ENCODE measurements around the gene NAV3.

Gene NAV3, protein sequence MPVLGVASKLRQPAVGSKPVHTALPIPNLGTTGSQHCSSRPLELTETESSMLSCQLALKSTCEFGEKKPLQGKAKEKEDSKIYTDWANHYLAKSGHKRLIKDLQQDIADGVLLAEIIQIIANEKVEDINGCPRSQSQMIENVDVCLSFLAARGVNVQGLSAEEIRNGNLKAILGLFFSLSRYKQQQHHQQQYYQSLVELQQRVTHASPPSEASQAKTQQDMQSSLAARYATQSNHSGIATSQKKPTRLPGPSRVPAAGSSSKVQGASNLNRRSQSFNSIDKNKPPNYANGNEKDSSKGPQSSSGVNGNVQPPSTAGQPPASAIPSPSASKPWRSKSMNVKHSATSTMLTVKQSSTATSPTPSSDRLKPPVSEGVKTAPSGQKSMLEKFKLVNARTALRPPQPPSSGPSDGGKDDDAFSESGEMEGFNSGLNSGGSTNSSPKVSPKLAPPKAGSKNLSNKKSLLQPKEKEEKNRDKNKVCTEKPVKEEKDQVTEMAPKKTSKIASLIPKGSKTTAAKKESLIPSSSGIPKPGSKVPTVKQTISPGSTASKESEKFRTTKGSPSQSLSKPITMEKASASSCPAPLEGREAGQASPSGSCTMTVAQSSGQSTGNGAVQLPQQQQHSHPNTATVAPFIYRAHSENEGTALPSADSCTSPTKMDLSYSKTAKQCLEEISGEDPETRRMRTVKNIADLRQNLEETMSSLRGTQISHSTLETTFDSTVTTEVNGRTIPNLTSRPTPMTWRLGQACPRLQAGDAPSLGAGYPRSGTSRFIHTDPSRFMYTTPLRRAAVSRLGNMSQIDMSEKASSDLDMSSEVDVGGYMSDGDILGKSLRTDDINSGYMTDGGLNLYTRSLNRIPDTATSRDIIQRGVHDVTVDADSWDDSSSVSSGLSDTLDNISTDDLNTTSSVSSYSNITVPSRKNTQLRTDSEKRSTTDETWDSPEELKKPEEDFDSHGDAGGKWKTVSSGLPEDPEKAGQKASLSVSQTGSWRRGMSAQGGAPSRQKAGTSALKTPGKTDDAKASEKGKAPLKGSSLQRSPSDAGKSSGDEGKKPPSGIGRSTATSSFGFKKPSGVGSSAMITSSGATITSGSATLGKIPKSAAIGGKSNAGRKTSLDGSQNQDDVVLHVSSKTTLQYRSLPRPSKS (N-terminal part only)

DNA sequence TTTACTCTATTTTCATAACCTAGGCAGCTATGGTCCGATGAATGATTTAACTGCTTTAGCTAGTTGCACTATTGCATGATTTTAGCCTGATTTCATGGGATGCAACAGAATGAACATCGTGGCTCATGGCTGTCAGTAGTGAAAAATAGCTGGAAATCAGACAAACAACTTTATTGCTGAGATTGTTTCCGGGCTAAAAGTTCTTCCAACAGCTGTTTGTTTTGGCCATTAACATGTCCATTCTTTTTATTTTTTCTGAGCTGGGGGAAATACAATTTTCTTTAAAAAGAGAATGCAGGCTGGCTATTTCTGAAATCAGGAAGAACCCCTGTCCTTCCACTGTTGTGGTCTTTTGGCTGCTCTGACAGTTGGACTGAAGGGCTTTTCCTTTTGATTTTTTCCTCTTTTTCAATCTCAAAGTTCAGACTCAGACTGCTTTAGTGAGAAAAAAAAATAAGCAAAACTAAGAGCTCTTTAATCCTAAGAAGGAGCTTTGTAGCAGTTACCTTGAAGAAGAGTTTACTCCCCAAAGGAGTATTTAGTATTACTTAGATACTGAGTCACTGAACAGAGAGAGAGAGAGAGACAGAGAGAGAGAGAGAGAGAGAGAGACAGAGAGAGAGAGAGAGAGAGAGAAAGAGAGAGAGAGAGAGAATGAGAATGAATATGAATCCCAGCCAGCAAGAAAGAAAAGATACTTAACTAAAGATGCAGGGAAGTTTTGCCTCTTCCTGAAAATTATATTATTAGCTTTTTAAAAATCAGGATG, at the start of gene NAV3:
Gene NAV3, plus strand, starts transcription at position 312 of the 769 bp plus-strand sequence. CDS start 568 bp downstream, outside the sequence.
- Histone ChIP-seq H3K36me3 (ENCODE audit: control insufficient read depth, low read length) (no peaks in the 10 kb centered on the region), H3K4me3 (ENCODE audit: low read length) (peak within 1 kb of the TSS; percentile 45), H3K27me3 (ENCODE audit: control insufficient read depth, low read length) (no peaks in the 10 kb centered on the region), H3K4me1 (ENCODE audit: control insufficient read depth, low read length) (peaks cover 27% of the 10 kb centered on the region), H3K27ac (ENCODE audit: low read depth, low read length) (peak within 1 kb of the TSS; percentile 34), H4K20me1 (ENCODE audit: control insufficient read depth, insufficient read depth, low read depth, low read length) (no peaks in the 10 kb centered on the region), H3K9me3 (ENCODE audit: control insufficient read depth, insufficient read depth, low read length) (no peaks in the 10 kb centered on the region), H3F3A (ENCODE audit: control insufficient read depth, insufficient read depth) (peaks cover 2% of the 10 kb centered on the region; the same call in 1 of the 2 replicates), H3K9me2 (replicated peaks; ENCODE audit: control insufficient read depth, low read length) (no peaks in the 10 kb centered on the region), H3K79me2 (ENCODE audit: control insufficient read depth, low read length) (no peaks in the 10 kb centered on the region), H3K4me2 (ENCODE audit: low read length) (peak within 1 kb of the TSS; percentile 75)
- TF ChIP-seq CTCF (IDR thresholded peaks at IDR 0.05; ENCODE audit: low read depth, low read length, poor library complexity, severe bottlenecking) (no peak), EZH2phosphoT487 (IDR thresholded peaks at IDR 0.05; ENCODE audit: borderline replicate concordance, low read length) (no peak)

DNA sequence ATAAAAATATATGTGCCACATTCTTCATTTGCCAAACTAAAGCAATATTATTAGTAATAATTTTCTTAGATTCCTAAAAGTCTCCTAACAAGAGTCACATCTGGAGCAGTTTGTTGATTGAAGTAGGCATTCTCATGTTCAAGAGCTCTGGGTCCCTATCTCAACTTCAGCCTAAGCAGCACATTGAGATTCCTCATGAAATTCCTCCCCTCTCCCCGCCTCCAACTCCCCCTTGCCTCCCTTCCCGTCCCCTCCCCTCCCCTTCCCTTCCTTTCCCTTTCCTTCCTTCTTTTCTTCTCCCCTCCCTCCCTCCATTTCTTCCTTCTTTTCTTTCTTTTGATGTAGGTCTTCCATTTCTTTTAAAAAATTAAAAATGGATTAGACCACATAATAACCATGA, 48.7 kb upstream of the NAV3 start:
- H3K9me2 ChIP-seq (replicated peaks; ENCODE audit: control insufficient read depth, low read length), result no peaks in the 10 kb centered on the region

More for the DNA sequence above, 48.7 kb upstream of the NAV3 start:
- TF ChIP-seq CTCF (IDR thresholded peaks at IDR 0.05; ENCODE audit: low read depth, low read length, poor library complexity, severe bottlenecking) (no peak), EZH2phosphoT487 (IDR thresholded peaks at IDR 0.05; ENCODE audit: borderline replicate concordance, low read length) (no peak)
- no peaks in the 10 kb centered on the region for H3K79me2 ChIP-seq (ENCODE audit: control insufficient read depth, low read length)
- no peaks in the 10 kb centered on the region for H3F3A ChIP-seq (ENCODE audit: control insufficient read depth, insufficient read depth)
- no peaks in the 10 kb centered on the region for H3K27me3 ChIP-seq (ENCODE audit: control insufficient read depth, low read length)
- H3K9me3 ChIP-seq (ENCODE audit: control insufficient read depth, insufficient read depth, low read length), result no peaks in the 10 kb centered on the region
- no peak overlapping the region for H3K4me2 ChIP-seq (ENCODE audit: low read length)
- H3K4me1 ChIP-seq (ENCODE audit: control insufficient read depth, low read length), result no peaks in the 10 kb centered on the region
- H4K20me1 ChIP-seq (ENCODE audit: control insufficient read depth, insufficient read depth, low read depth, low read length), result no peaks in the 10 kb centered on the region
- H3K36me3 ChIP-seq (ENCODE audit: control insufficient read depth, low read length), result no peaks in the 10 kb centered on the region
- H3K4me3 ChIP-seq (ENCODE audit: low read length), result no peak overlapping the region
- H3K27ac ChIP-seq (ENCODE audit: low read depth, low read length), result no peak overlapping the region
